Upper lobe of left lung (tissue), 6 donors: ENCODE results near the gene HOOK2. TPM values are rescaled to one million over a fixed set of nuclear protein-coding genes. Genes with fewer than 3 reads are reported as not detected.

Experiments
- ATAC-seq, 2 donors: fragments of 200-7000 bp; cut with Tn5 transposase; one replicate each; pipeline ENCODE4 v1.9.1; 2022; ENCODE audit warnings: mild to moderate bottlenecking in 2 of 2, moderate library complexity in 2 of 2; ENCODE audit not compliant: low FRiP score in 2 of 2
- DNase-seq, 2 donors: peaks; one replicate each; pipeline ENCODE4 v3.0.0-alpha.2; 2019 to 2020
- H3K27ac ChIP-seq, 4 donors: fragments of 200-600 bp; sonication (generic); one replicate each; pipeline ENCODE4 v1.5.1; 2016 to 2019
- H3K27me3 ChIP-seq, 4 donors: fragments of 200-600 bp; sonication (generic); one replicate each; pipeline ENCODE4 v1.5.1; 2017 to 2019
- H3K36me3 ChIP-seq, 4 donors: fragments of 200-600 bp; sonication (generic); one replicate each; pipeline ENCODE4 v1.5.1; 2016 to 2019
- H3K4me1 ChIP-seq, 4 donors: fragments of 200-600 bp; sonication (generic); one replicate each; pipeline ENCODE4 v1.5.1; 2018 to 2019
- H3K4me3 ChIP-seq, 4 donors: fragments of 200-600 bp; sonication (generic); one replicate each; pipeline ENCODE4 v1.5.1; 2017 to 2019; ENCODE audit warnings: mild to moderate bottlenecking in 2 of 4, moderate library complexity in 1 of 4
- H3K9me3 ChIP-seq, 4 donors: fragments of 200-600 bp; sonication (generic); one replicate each; pipeline ENCODE4 v1.5.1; 2018 to 2019
- CTCF ChIP-seq, 6 experiments: fragments of 450-650 bp in 4 of 6; fragments of 200-600 bp in 2 of 6; sonication (generic) in 2 of 6; IDR thresholded peaks; one replicate each; pipeline ENCODE4 v1.5.1; 2016 to 2019; ENCODE audit warnings: antibody characterized with exemption in 6 of 6
- EP300 ChIP-seq, 4 donors: sonication (generic); formaldehyde crosslinking; IDR thresholded peaks; one replicate each; pipeline ENCODE4 v1.5.1; 2017; ENCODE audit warnings: antibody characterized with exemption in 4 of 4, control low read depth in 2 of 4
- POLR2A ChIP-seq, 4 donors: fragments of 450-650 bp; IDR thresholded peaks; one replicate each; pipeline ENCODE4 v1.5.1; 2016 to 2017; ENCODE audit warnings: antibody characterized with exemption in 4 of 4, mild to moderate bottlenecking in 2 of 4
- POLR2AphosphoS5 ChIP-seq, 2 donors: sonication (generic); formaldehyde crosslinking; IDR thresholded peaks; one replicate each; pipeline ENCODE4 v1.5.1; 2017; ENCODE audit warnings: antibody characterized with exemption in 2 of 2
- WGBS, 2 donors: methylation state at CpG; one replicate each; pipeline ENCODE4 v1.1.5; 2017 to 2018; 5-methylcytosine and 5-hydroxymethylcytosine counted together
- total RNA-seq, 6 donors: library from RNA; depleted of rRNA in 4 of 6; stranded (reverse); fragments of >200 nt in 4 of 6; gene quantifications; one replicate each; pipeline versions ENCODE4 v1.1.0 to v1.2.1, GENCODE V29; 2016 to 2021
- donor health status: DM: no; HTN: no; CAD: no; lungs with moderate emphysema.
- donor health status: DM: no; HTN: yes; CAD: no; lungs with severe emphysema.

The HOOK2 gene
- total RNA-seq, 6 donors from 2014 or later, result 48.9 to 367 (median 79.6) TPM

- DNase-seq, result peak in 1 of 2 donors; percentile 89
- ATAC-seq, result no peak
- H3K27ac ChIP-seq, result peak overlapping the region; percentile 96 to 100 (median 98)
- H3K9me3 ChIP-seq, result no peaks in the 10 kb centered on the region
- WGBS, 2 donors, result 0 to 1% methylated on average over 22 of the region's 22 CpGs
- H3K36me3 ChIP-seq, result peaks cover 0 to 11% (median 0%) of the 10 kb centered on the region in 4 donors
- no peaks in the 10 kb centered on the region for H3K27me3 ChIP-seq
- TF ChIP-seq EP300 (IDR thresholded peaks at IDR 0.05) (no peak), POLR2A (IDR thresholded peaks at IDR 0.05) (no peak), POLR2AphosphoS5 (IDR thresholded peaks at IDR 0.05) (no peak), CTCF (IDR thresholded peaks at IDR 0.05) (no peak)
- peaks cover 39 to 52% (median 43%) of the 10 kb centered on the region in 4 donors for H3K4me1 ChIP-seq
- peak overlapping the region; percentile 84 to 96 (median 94) for H3K4me3 ChIP-seq
Measured at GRCh38 chr19:12792853-12793289, 17.5 kb upstream of the HOOK2 start.

GRCh38 chr19:12792051-12792852 is 16.9 kb upstream of the HOOK2 start:
- Histone ChIP-seq H3K27ac (peak overlapping the region; percentile 96 to 100 (median 98)), H3K4me1 (peaks cover 45 to 58% (median 49%) of the 10 kb centered on the region in 4 donors), H3K27me3 (no peaks in the 10 kb centered on the region), H3K9me3 (no peaks in the 10 kb centered on the region), H3K4me3 (peak overlapping the region; percentile 84 to 96 (median 94)), H3K36me3 (peaks cover 0 to 11% (median 0%) of the 10 kb centered on the region in 4 donors)
- TF ChIP-seq POLR2A (IDR thresholded peaks at IDR 0.05), result peak in 3 of 4 donors; percentile 37 to 70 (median 48)
- TF ChIP-seq EP300 (IDR thresholded peaks at IDR 0.05), result peak in 1 of 4 donors; percentile 36
- peak; percentile 81 to 95 for TF ChIP-seq POLR2AphosphoS5 (IDR thresholded peaks at IDR 0.05)
- peak in 2 of 6 experiments; percentile 5 to 45 for TF ChIP-seq CTCF (IDR thresholded peaks at IDR 0.05)
- ATAC-seq, result no peak
- peak; percentile 76 to 95 for DNase-seq
- WGBS, 2 donors, result 0% methylated on average over 2 to 24 of the region's 84 CpGs

- Histone ChIP-seq H3K9me3 (no peaks in the 10 kb centered on the region), H3K4me1 (peaks cover 52 to 65% (median 55%) of the 10 kb centered on the region in 4 donors), H3K27me3 (no peaks in the 10 kb centered on the region), H3K36me3 (peaks cover 0 to 11% (median 0%) of the 10 kb centered on the region in 4 donors), H3K27ac (peak within 1 kb of the TSS; percentile 96 to 100 (median 98)), H3K4me3 (peak within 1 kb of the TSS; percentile 84 to 96 (median 94))
- DNase-seq, result peak; percentile 97 to 99
- ATAC-seq, result peak; percentile 69 to 86
- WGBS, 2 donors, result 0 to 1% methylated on average over 8 to 25 of the region's 73 CpGs
- TF ChIP-seq EP300 (IDR thresholded peaks at IDR 0.05) (peak; percentile 97 to 100 (median 98)), CTCF (IDR thresholded peaks at IDR 0.05) (peak in 4 of 6 experiments; percentile 32 to 47 (median 38)), POLR2A (IDR thresholded peaks at IDR 0.05) (peak; percentile 100), POLR2AphosphoS5 (IDR thresholded peaks at IDR 0.05) (peak; percentile 100)
Measured at GRCh38 chr19:12791345-12792050, 16.1 kb upstream of the HOOK2 start, which contains the start of gene JUNB. Gene JUNB, plus strand, starts transcription at chr19:12791486. Its CDS starts 286 bp downstream, at chr19:12791772.

GRCh38 chr19:12790628-12791344 is 15.4 kb upstream of the HOOK2 start:
- H3K36me3 ChIP-seq, result peaks cover 0 to 11% (median 0%) of the 10 kb centered on the region in 4 donors
- peaks cover 52 to 65% (median 55%) of the 10 kb centered on the region in 4 donors for H3K4me1 ChIP-seq
- peak overlapping the region; percentile 51 to 96 (median 88) for H3K4me3 ChIP-seq
- no peak for DNase-seq
- no peak for TF ChIP-seq POLR2AphosphoS5 (IDR thresholded peaks at IDR 0.05)
- no peak for TF ChIP-seq CTCF (IDR thresholded peaks at IDR 0.05)
- TF ChIP-seq EP300 (IDR thresholded peaks at IDR 0.05), result no peak
- no peak for TF ChIP-seq POLR2A (IDR thresholded peaks at IDR 0.05)
- no peaks in the 10 kb centered on the region for H3K9me3 ChIP-seq
- 0 to 1% methylated on average over 16 to 22 of the region's 22 CpGs for WGBS, 2 donors
- H3K27ac ChIP-seq, result peak overlapping the region; percentile 96 to 100 (median 98)
- ATAC-seq, result no peak
- no peaks in the 10 kb centered on the region for H3K27me3 ChIP-seq
